ENCODE measurements around the gene BHLHE41.
A peak's percentile ranks its signal among the peaks of the same experiment; 100 is the strongest.

The BHLHE41 gene

GRCh38 chr12:26124446-26125399, at the start of gene BHLHE41:
Gene BHLHE41, minus strand, starts transcription at chr12:26125037. Its CDS starts 258 bp downstream, at chr12:26124779.
- peak; percentile 58 for DNase-seq

GRCh38 chr12:26172946-26173552, 48.2 kb upstream of the BHLHE41 start:
- DNase-seq, result no peak

GRCh38 chr12:26172539-26172938, 47.7 kb upstream of the BHLHE41 start:
- DNase-seq, result no peak

- DNase-seq, result no peak
These were observed 47.2 kb upstream of the BHLHE41 start for GRCh38 chr12:26172013-26172412.

GRCh38 chr12:26164118-26164517, 39.3 kb upstream of the BHLHE41 start:
- DNase-seq, result no peak

GRCh38 chr12:26162905-26163304, 38.1 kb upstream of the BHLHE41 start:
- no peak for DNase-seq

GRCh38 chr12:26162174-26162573, 37.3 kb upstream of the BHLHE41 start:
- DNase-seq, result no peak

- no peak for DNase-seq
These were observed 33.4 kb upstream of the BHLHE41 start for GRCh38 chr12:26158078-26158764.

- no peak for DNase-seq
These were observed 32.2 kb upstream of the BHLHE41 start for GRCh38 chr12:26157001-26157400.

GRCh38 chr12:26156201-26156871, 31.5 kb upstream of the BHLHE41 start:
- no peak for DNase-seq

GRCh38 chr12:26153421-26154154, 28.8 kb upstream of the BHLHE41 start:
- DNase-seq, result peak; percentile 100

- DNase-seq, result peak; percentile 28
These were observed 27.8 kb upstream of the BHLHE41 start for GRCh38 chr12:26152507-26153102.

- DNase-seq, result peak; percentile 66
These were observed 26.1 kb upstream of the BHLHE41 start for GRCh38 chr12:26150736-26151450.

- DNase-seq, result no peak
These were observed 25.2 kb upstream of the BHLHE41 start for GRCh38 chr12:26149968-26150500.

GRCh38 chr12:26148291-26148690, 23.5 kb upstream of the BHLHE41 start:
- DNase-seq, result no peak

- DNase-seq, result no peak
These were observed 18.5 kb upstream of the BHLHE41 start for GRCh38 chr12:26143291-26143690.

GRCh38 chr12:26138860-26139259, 14.0 kb upstream of the BHLHE41 start:
- no peak for DNase-seq

- DNase-seq, result no peak
These were observed 11.9 kb upstream of the BHLHE41 start for GRCh38 chr12:26136688-26137087.

- no peak for DNase-seq
These were observed 10.7 kb upstream of the BHLHE41 start for GRCh38 chr12:26135571-26135970.

GRCh38 chr12:26135010-26135420, 10.2 kb upstream of the BHLHE41 start:
- no peak for DNase-seq

- DNase-seq, result no peak
These were observed 9.7 kb upstream of the BHLHE41 start for GRCh38 chr12:26134540-26134939.

Measured in HCEC 1CT (cell line).